SJSA1 (cell line): ENCODE results near the gene TENM3. TPM values are rescaled to one million over a fixed set of nuclear protein-coding genes. Genes with fewer than 3 reads are reported as not detected.

Source experiments
- DNase-seq, 2 experiments: peaks; one replicate each; pipeline ENCODE4 v3.0.0-alpha.2; 2015 to 2020; ENCODE audit warnings: low spot score in 2 of 2, low read depth in 1 of 2
- H3K27ac ChIP-seq: fragments of 250-450 bp; sonication (Bioruptor Pico); 2 replicates; pipeline ENCODE4 v1.5.1; 2020; ENCODE audit warnings: mild to moderate bottlenecking, moderate library complexity
- H3K27me3 ChIP-seq: fragments of 250-450 bp; sonication (Bioruptor Pico); replicated peaks from 2 replicates; pipeline ENCODE4 v1.5.1; 2020; ENCODE audit warnings: mild to moderate bottlenecking, moderate library complexity
- H3K36me3 ChIP-seq: fragments of 250-450 bp; sonication (Bioruptor Pico); 2 replicates; pipeline ENCODE4 v1.5.1; 2020; ENCODE audit warnings: mild to moderate bottlenecking
- H3K4me1 ChIP-seq: fragments of 250-450 bp; sonication (Bioruptor Pico); replicated peaks from 2 replicates; pipeline ENCODE4 v1.6.1; 2021; ENCODE audit warnings: mild to moderate bottlenecking
- H3K4me3 ChIP-seq: fragments of 250-450 bp; sonication (Bioruptor Pico); 2 replicates; pipeline ENCODE4 v1.5.1; 2020; ENCODE audit warnings: mild to moderate bottlenecking
- H3K9me3 ChIP-seq: fragments of 250-450 bp; sonication (Bioruptor Pico); replicated peaks from 2 replicates; pipeline ENCODE4 v1.5.1; 2020; ENCODE audit warnings: mild to moderate bottlenecking
- total RNA-seq: library from RNA; depleted of rRNA; stranded (reverse); fragments of >200 nt; shearing (Covaris generic); gene quantifications from 2 replicates; pipeline ENCODE4 v1.2.3, GENCODE V29; 2014

Gene TENM3
- total RNA-seq, 1 experiment from 2014 or later, result 90.5 TPM

GRCh38 chr4:182845618-182846017 lies 602.4 kb downstream of the TENM3 start:
- Histone ChIP-seq H3K27ac (no peak overlapping the region), H3K4me1 (no peaks in the 10 kb centered on the region)

GRCh38 chr4:182846036-182846435 lies 602.8 kb downstream of the TENM3 start:
- Histone ChIP-seq H3K36me3 (no peaks in the 10 kb centered on the region), H3K4me1 (no peaks in the 10 kb centered on the region), H3K27ac (no peak overlapping the region), H3K9me3 (no peaks in the 10 kb centered on the region), H3K27me3 (peaks cover 4% of the 10 kb centered on the region; the same call in 1 of the 2 replicates), H3K4me3 (no peak overlapping the region)
- no peak for DNase-seq

More at GRCh38 chr4:182845618-182846017, 602.4 kb downstream of the TENM3 start:
- Histone ChIP-seq H3K36me3 (no peaks in the 10 kb centered on the region), H3K4me3 (no peak overlapping the region), H3K27me3 (peaks cover 4% of the 10 kb centered on the region; the same call in 1 of the 2 replicates), H3K9me3 (no peaks in the 10 kb centered on the region)
- DNase-seq, result no peak

GRCh38 chr4:182847576-182848450 lies 604.6 kb downstream of the TENM3 start:
- no peak overlapping the region for H3K27ac ChIP-seq
- no peaks in the 10 kb centered on the region for H3K4me1 ChIP-seq
- H3K4me3 ChIP-seq, result no peak overlapping the region
- peaks cover 4% of the 10 kb centered on the region; the same call in 1 of the 2 replicates for H3K27me3 ChIP-seq
- DNase-seq, result no peak
- H3K36me3 ChIP-seq, result no peaks in the 10 kb centered on the region
- H3K9me3 ChIP-seq, result no peaks in the 10 kb centered on the region

- H3K4me1 ChIP-seq, result no peaks in the 10 kb centered on the region
- H3K27me3 ChIP-seq, result peaks cover 4% of the 10 kb centered on the region; the same call in 1 of the 2 replicates
- no peak overlapping the region for H3K27ac ChIP-seq
- no peak for DNase-seq
- H3K4me3 ChIP-seq, result no peak overlapping the region
- H3K36me3 ChIP-seq, result no peaks in the 10 kb centered on the region
- no peaks in the 10 kb centered on the region for H3K9me3 ChIP-seq
Measured at GRCh38 chr4:182848685-182849084, 605.5 kb downstream of the TENM3 start.
